Lung (tissue), 12 donors: ENCODE results near the gene FAM210A. TPM values are rescaled to one million over a fixed set of nuclear protein-coding genes. Genes with fewer than 3 reads are reported as not detected.
"Not testable (repeated sequence)": the region's sequence is repeated elsewhere in the genome, so short reads cannot be mapped to it uniquely, and the experiment has no call there.

ENCODE experiments used
- ATAC-seq: fragments of 200-7000 bp; cut with Tn5 transposase; one replicate; pipeline ENCODE4 v1.9.1; 2020; ENCODE audit warnings: moderate number of reproducible peaks; ENCODE audit not compliant: insufficient read depth, low FRiP score
- DNase-seq, 3 donors: peaks; one replicate each; pipeline ENCODE4 v3.0.0-alpha.2; 2013 to 2017
- H3K27ac ChIP-seq, 2 donors: one replicate each; pipeline ENCODE4 v1.5.1; 2013; ENCODE audit warnings: mild to moderate bottlenecking in 2 of 2, moderate library complexity in 2 of 2, control low read depth in 1 of 2, inconsistent platforms in 1 of 2, low read depth in 1 of 2, low read length in 1 of 2
- H3K27me3 ChIP-seq, 3 donors: one replicate each; pipeline ENCODE4 v1.5.1; 2013; ENCODE audit warnings: low read length in 2 of 3; ENCODE audit not compliant: control insufficient read depth in 3 of 3, insufficient read depth in 3 of 3
- H3K36me3 ChIP-seq, 4 donors: one replicate each; pipeline ENCODE4 v1.5.1; 2013; ENCODE audit warnings: low read length in 4 of 4, mild to moderate bottlenecking in 1 of 4, moderate library complexity in 1 of 4; ENCODE audit not compliant: control insufficient read depth in 4 of 4, insufficient read depth in 4 of 4
- H3K4me1 ChIP-seq, 5 donors: one replicate each; pipeline ENCODE4 v1.5.1; 2013; ENCODE audit warnings: low read length in 5 of 5, mild to moderate bottlenecking in 2 of 5, moderate library complexity in 1 of 5; ENCODE audit not compliant: control insufficient read depth in 5 of 5, insufficient read depth in 5 of 5
- H3K4me3 ChIP-seq: one replicate; pipeline ENCODE4 v1.5.1; 2013; ENCODE audit warnings: mild to moderate bottlenecking, control low read depth, moderate library complexity
- H3K9ac ChIP-seq, 2 donors: one replicate each; pipeline ENCODE4 v1.5.1; 2013; ENCODE audit warnings: low read length in 2 of 2, control low read depth in 1 of 2; ENCODE audit not compliant: insufficient read depth in 1 of 2
- H3K9me3 ChIP-seq, 4 donors: one replicate each; pipeline ENCODE4 v1.5.1; 2013; ENCODE audit warnings: low read length in 3 of 4, mild to moderate bottlenecking in 1 of 4, moderate library complexity in 1 of 4; ENCODE audit not compliant: control insufficient read depth in 4 of 4, insufficient read depth in 3 of 4
- WGBS, 2 donors: extraction: QIAGEN DNeasy Blood & Tissue Kit; methylation state at CpG; one replicate each; pipeline ENCODE4 v1.1.7; 2013; 5-methylcytosine and 5-hydroxymethylcytosine counted together
- polyA plus RNA-seq, 2 donors: library from polyadenylated mRNA; stranded (reverse); fragments of 200-250 nt; gene quantifications; one replicate each; pipeline ENCODE4 v1.2.1, GENCODE V29; 2013
- total RNA-seq, 2 donors: library from RNA; depleted of rRNA in 1 of 2; stranded (reverse); fragments of >200 nt in 1 of 2; gene quantifications; one replicate each; pipeline ENCODE4 v1.2.1, GENCODE V29; 2014 to 2021
- TF ChIP-seq, protein P1 (sequence below): IDR thresholded peaks from 2 replicates; pipeline ENCODE4 v1.5.1; 2012; ENCODE audit warnings: mild to moderate bottlenecking; ENCODE audit errors: control extremely low read depth, extremely low read depth
- donor health status: control.
- donor health status: control.
- donor health status: Bipolar disorder and iron deficiency.
- donor health status: healthy.
- donor health status: DM: yes; HTN: yes; CAD: no.

Gene FAM210A
- total and polyA plus RNA-seq, 4 donors, result 4.2 to 20.2 (median 8.4) TPM

DNA sequence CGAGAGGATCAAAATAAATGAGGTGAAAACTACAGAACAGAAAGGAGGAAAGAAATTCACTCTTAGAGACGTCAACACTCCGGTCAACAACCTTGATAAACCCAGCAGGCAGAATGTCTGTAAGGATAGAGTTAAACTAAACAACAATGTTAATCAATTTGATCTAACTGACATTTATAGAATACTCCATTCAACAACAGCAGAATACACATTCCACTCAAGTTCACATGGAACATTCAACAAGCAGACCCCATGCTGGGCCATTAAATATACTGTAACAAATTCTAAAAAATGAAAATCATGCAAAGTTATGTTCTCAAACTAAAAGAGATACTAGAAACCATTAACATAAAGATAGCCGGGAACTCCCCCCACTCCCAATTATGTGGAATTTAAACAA lies 41.8 kb downstream of the FAM210A start:
- 90 to 94% methylated on average over 4 of the region's 4 CpGs for WGBS, 2 donors
- TF ChIP-seq, protein P1, sequence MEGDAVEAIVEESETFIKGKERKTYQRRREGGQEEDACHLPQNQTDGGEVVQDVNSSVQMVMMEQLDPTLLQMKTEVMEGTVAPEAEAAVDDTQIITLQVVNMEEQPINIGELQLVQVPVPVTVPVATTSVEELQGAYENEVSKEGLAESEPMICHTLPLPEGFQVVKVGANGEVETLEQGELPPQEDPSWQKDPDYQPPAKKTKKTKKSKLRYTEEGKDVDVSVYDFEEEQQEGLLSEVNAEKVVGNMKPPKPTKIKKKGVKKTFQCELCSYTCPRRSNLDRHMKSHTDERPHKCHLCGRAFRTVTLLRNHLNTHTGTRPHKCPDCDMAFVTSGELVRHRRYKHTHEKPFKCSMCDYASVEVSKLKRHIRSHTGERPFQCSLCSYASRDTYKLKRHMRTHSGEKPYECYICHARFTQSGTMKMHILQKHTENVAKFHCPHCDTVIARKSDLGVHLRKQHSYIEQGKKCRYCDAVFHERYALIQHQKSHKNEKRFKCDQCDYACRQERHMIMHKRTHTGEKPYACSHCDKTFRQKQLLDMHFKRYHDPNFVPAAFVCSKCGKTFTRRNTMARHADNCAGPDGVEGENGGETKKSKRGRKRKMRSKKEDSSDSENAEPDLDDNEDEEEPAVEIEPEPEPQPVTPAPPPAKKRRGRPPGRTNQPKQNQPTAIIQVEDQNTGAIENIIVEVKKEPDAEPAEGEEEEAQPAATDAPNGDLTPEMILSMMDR, result no peak
- Histone ChIP-seq H3K9me3 (no peaks in the 10 kb centered on the region), H3K36me3 (peaks cover 0 to 5% (median 0%) of the 10 kb centered on the region in 4 donors), H3K27ac (no peak overlapping the region), H3K4me1 (peaks cover 0 to 15% (median 0%) of the 10 kb centered on the region in 5 donors), H3K27me3 (no peaks in the 10 kb centered on the region), H3K4me3 (no peak overlapping the region), H3K9ac (no peak overlapping the region)
- no peak for DNase-seq
- ATAC-seq, result no peak

DNA sequence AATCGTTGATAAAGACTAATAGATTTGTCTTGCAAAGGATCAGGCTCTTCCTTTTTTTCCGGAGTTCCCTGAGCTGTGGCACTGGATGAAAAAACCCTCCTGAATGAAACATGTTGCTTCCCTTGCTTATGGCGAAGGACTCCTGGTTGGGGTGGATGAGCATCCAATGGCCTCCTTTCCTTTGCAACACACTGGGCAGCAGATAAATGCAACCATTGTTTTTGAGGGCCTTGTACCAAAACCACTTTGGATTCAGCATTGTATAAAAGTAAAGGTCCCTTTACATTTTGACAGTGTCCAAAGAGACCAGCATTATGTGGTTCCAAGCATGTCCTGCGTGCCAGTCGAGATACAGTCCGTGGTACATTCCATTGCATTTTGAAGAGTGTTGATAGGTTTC lies 44.7 kb downstream of the FAM210A start:
- Histone ChIP-seq H3K4me1 (peaks cover 0 to 13% (median 0%) of the 10 kb centered on the region in 5 donors), H3K27ac (no peak overlapping the region), H3K4me3 (no peak overlapping the region), H3K36me3 (no peaks in the 10 kb centered on the region), H3K9me3 (peaks cover 0 to under 1% (median 0%) of the 10 kb centered on the region in 4 donors), H3K9ac (no peak overlapping the region), H3K27me3 (no peaks in the 10 kb centered on the region)
- TF ChIP-seq, protein P1, result no peak
- WGBS, 2 donors, result 97% methylated on average over 6 of the region's 6 CpGs
- ATAC-seq, result no peak
- DNase-seq, result no peak

DNA sequence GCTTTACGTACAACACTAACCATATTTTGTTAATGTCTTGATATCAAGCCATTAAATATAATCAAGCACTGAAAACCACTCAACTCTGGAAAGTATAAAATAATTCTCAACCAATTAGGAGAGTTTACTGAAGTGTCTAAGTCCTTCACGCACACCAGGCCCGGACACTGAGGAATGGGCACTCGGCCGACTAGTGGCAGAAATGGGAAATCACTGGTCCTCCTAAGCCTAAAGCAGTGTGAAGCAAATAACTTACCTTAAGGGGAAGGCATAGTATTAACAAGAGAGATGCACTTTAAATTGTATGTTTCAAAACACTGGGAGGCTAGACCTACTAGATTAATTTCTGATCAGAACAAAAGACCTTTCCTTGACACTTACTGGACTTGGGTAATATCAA lies 45.7 kb downstream of the FAM210A start:
- Histone ChIP-seq H3K27ac (no peak overlapping the region), H3K9me3 (peaks cover 0 to 2% (median 0%) of the 10 kb centered on the region in 4 donors), H3K9ac (no peak overlapping the region), H3K36me3 (no peaks in the 10 kb centered on the region), H3K4me3 (no peak overlapping the region), H3K27me3 (no peaks in the 10 kb centered on the region), H3K4me1 (peaks cover 0 to 13% (median 0%) of the 10 kb centered on the region in 5 donors)
- ATAC-seq (no peak), DNase-seq (peak; percentile 25 to 50 (median 39))
- TF ChIP-seq, protein P1, result no peak
- WGBS, 2 donors, result 82 to 83% methylated on average over 5 of the region's 5 CpGs

DNA sequence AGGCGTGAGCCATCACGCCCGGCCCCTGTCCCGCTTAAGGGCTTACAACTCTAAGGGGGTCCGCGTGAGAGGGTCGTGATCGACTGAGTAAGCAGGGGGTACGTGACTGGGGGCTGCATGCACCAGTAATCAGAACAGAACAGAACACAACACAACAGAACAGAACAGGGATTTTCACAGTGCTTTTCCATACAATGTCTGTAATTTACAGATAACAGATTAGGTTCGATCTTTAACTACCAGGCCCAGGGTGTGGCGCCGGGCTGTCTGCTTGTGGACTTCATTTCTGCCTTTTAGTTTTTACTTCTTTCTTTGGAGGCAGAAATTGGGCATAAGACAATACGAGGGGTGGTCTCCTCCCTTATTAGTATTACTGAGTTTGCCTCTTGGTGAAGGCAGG lies 49.0 kb downstream of the FAM210A start:
- H3K4me3 ChIP-seq, H3K36me3 ChIP-seq, H3K27me3 ChIP-seq, ATAC-seq, H3K9me3 ChIP-seq, DNase-seq, H3K9ac ChIP-seq, H3K4me1 ChIP-seq, H3K27ac ChIP-seq: not testable (repeated sequence)
- WGBS, 2 donors, result 98% methylated on average over 13 of the region's 13 CpGs
